Placental pericyte (primary cell): ENCODE measurements around the gene SEC14L5. TPM values are rescaled to one million over a fixed set of nuclear protein-coding genes. Genes with fewer than 3 reads are reported as not detected.

Source experiments
- total RNA-seq: library from RNA; depleted of rRNA; stranded (reverse); fragments of >200 nt; gene quantifications from 2 replicates; pipeline ENCODE4 v1.2.3, GENCODE V29; 2012

The SEC14L5 gene
- total RNA-seq, result not detected in 2 replicates

DNA sequence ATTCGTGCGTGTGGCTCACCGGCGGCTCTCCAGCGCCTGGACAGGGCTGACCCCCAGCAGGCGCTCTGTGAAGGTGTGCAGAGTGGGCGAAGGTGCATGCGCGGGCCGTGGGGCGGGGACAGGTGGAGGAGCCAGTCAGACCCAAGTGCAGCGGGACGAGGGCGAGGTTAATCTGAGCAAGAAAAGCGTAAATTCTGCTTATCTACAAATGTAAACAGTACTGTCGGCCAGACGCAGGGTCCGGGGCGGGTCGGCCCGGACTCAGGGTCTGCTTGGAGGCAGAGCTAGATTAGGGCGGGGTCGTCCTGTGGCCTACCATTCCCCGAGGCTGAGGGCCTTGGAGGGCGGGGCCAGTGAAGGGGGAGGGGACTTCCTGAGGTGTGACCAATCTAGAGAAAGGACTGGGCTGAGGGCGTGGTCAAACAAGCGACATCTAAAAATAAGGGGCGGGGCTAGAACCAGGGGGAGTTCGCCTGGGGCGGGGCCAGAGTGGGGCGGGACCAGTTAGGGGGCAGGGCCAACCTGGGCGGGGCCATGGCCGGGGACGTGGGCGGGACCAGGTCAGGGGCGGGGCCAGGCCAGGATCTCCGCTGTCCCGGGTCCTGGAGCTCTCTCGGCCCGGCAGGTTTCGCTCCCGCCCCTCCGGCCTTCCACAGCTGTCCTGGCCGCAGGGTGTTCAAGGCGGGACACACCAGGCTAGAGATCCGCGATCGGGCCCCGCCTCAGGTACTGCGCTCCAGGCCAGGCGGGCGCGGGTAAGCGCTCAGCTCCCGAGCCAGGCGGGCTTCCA lies at the start of gene SEC14L5:
TSS of gene SEC14L5 (plus strand) at position 611 of the 790 bp plus-strand sequence. CDS start 994 bp downstream, outside the sequence.

DNA sequence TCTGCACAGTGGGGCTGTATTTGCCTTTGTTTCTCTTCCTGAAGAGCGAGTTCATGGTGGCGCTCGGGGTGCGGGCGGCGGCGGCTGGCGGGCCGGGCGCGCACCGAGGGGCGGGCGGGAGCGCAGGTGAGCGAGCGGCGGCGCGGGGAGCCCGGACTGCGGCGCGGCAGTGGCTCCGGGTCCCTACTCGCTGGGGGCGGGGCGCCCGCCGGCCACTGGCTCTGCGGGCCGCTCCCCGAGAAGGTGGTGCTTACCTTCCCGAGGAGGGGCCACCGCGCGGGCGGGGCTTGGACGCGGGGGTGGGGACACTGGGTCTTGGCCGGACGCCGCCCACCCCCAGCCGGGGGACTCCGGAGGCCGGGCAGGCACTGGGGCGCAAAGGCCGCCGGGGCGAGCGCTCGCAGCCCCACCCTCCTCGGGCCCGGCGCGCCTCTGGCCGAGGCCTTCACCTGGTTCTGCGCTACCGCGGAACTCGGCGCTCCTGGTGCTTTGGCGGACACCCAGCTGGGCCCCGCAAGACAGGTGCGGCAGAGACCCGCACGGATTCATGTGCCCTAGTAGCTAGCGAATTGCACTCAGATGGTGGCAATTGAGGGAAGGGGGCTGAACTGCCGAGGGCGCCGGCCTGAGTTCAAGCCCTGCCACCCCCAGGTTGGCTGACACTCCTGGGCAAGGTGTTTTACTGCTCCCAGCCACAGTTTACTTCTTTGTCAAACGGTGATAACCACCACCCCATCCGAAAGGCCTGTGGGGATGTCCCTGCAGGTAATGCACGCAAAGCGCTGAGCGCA lies 20.9 kb upstream of the SEC14L5 start, which contains the start of gene PPL:
TSS of gene PPL (minus strand) at position 158 of the 791 bp plus-strand sequence. CDS start at position 55, 103 bp downstream.

DNA sequence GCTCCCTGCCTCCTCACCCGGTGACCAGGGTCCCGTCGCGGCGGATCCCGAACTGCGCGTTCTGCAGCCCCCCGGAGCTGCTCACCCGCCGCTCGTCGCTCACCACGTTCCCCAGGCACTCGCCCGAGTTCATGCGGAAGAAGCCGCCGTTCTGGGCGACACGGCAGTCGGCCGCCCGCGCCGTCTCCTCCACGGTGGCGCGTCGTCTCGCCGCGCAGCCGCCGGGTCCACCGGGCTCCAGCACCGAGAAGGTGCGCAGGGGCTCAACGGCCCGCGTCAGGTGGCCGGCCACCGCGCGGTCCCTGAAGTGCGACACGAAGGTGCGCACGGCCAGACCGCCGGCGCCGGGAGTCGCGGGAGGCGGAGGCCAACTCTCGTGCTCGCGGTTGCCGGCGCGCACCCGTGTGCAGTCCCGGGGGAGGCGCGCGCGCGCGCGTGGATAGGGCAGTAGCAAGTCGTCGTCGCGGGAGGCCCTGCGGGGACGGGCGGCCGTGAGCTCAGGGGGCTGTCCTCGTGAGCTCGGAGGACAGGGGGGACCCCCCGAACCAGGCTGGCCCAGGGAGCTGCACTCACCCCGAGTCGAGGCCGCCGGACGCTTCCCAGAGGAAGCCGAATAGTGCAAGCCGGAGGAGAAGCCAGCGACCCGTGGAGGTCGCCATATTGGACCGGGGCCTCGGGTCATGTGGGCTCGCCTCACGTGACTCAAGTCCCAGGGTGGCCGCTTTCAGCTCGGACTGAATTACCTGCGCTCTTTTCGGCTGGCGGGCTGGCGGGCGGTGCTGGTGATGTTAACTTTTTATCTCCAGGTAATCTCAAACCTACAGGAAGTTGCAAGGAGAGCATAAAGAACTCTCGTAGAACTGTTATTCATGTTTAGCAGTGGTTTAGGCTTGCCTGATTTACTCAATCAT lies 75.4 kb downstream of the SEC14L5 start, which contains the start of gene NAGPA:
TSS of gene NAGPA (minus strand) at position 680 of the 911 bp plus-strand sequence. CDS start at position 659, 21 bp downstream.

DNA sequence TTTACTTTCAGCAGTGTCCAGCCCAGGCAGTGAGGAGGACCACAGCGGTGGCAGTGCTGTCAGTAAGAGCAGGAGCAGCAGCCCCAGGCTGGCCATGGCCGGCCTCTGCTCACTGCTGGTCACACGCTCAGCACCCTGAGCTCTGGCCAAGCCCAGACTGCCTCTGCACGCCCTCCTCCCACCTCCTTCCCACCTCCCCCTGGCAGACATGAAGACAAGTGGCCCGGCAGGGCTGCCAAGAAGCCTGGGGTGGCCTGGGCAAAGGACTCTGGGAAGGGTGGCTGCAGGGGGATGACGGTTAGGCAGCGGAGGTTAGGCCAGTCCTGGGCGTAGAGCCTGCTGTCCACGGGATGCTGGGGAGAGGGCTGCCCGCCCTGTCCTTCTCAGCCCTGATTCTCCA lies 107.7 kb downstream of the SEC14L5 start, which contains the start of gene C16orf89:
TSS of gene C16orf89 (minus strand) at position 144 of the 400 bp plus-strand sequence. CDS start at position 96, 48 bp downstream.

Other genes with a start within 250 kb of the SEC14L5 start
- 26.7 and 31.4 TPM in 2 replicates for gene ANKS3, start 224.1 kb upstream of the SEC14L5 start, total RNA-seq
- gene DNAAF8, start 223.8 kb upstream of the SEC14L5 start, total RNA-seq, result 0.57 and 1.1 TPM in 2 replicates
- 10.9 and 19.5 TPM in 2 replicates for gene ZNF500, start 191.2 kb upstream of the SEC14L5 start, total RNA-seq
- not detected in 2 replicates for gene SEPTIN12, start 170.0 kb upstream of the SEC14L5 start, total RNA-seq
- gene SMIM22, start 163.0 kb upstream of the SEC14L5 start, total RNA-seq, result not detected in 2 replicates
- gene ROGDI, start 155.7 kb upstream of the SEC14L5 start, total RNA-seq, result 15.5 and 28.8 TPM in 2 replicates
- gene GLYR1, start 111.0 kb upstream of the SEC14L5 start, total RNA-seq, result 40.5 and 57.8 TPM in 2 replicates
- 28.2 and 30.4 TPM in 2 replicates for gene UBN1, start 110.8 kb upstream of the SEC14L5 start, total RNA-seq
- gene PPL, start 21.2 kb upstream of the SEC14L5 start, total RNA-seq, result 0.72 and 5.3 TPM in 2 replicates
- gene NAGPA, start 75.6 kb downstream of the SEC14L5 start, total RNA-seq, result 18.2 and 25.8 TPM in 2 replicates
- 0.22 TPM in 1 of 2 replicates, not detected in the other for gene C16orf89, start 107.6 kb downstream of the SEC14L5 start, total RNA-seq
- gene ALG1, start 113.5 kb downstream of the SEC14L5 start, total RNA-seq, result 37.6 and 50.5 TPM in 2 replicates
- gene EEF2KMT, start 139.5 kb downstream of the SEC14L5 start, total RNA-seq, result 7.9 and 17.8 TPM in 2 replicates